OCI-LY3 (cell line): ENCODE measurements around the gene SPEN.

ENCODE experiments used
- EZH2phosphoT487 ChIP-seq: fragments of 200-600 bp; shearing (Covaris generic); IDR thresholded peaks from 2 replicates; pipeline ENCODE4 v1.6.1; 2018; ENCODE audit warnings: antibody characterized with exemption, mixed run types, low read depth
- TF ChIP-seq, protein P1 (sequence below): fragments of 200-600, 300-600 bp; sonication (generic); IDR thresholded peaks from 2 replicates; pipeline ENCODE4 v1.5.1; 2014; ENCODE audit warnings: antibody characterized with exemption, low read length, low read depth

DNA sequence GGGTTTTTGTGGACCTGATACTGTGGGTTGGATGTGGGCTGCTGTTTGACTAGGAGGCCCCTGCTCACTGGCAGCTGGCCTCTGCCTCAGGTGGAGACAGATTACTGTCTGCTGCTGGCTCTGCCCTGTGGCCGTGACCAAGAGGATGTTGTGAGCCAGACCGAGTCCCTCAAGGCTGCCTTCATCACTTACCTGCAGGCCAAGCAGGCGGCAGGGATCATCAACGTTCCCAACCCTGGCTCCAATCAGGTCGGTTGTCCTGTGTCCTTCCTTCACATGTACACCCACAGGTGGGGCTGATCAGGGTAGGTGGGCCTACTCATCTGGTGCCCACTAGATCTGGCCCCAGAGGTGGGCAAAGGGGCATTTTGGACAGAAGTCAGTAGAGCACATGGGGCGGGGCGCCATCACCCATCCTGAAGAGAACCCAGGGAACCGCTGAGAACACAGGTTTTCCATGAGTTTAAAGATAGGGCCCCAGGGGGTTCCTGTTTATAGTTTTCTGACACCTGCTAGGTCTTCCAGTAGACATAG, 91.2 kb downstream of the SPEN start:
- TF ChIP-seq, protein P1, sequence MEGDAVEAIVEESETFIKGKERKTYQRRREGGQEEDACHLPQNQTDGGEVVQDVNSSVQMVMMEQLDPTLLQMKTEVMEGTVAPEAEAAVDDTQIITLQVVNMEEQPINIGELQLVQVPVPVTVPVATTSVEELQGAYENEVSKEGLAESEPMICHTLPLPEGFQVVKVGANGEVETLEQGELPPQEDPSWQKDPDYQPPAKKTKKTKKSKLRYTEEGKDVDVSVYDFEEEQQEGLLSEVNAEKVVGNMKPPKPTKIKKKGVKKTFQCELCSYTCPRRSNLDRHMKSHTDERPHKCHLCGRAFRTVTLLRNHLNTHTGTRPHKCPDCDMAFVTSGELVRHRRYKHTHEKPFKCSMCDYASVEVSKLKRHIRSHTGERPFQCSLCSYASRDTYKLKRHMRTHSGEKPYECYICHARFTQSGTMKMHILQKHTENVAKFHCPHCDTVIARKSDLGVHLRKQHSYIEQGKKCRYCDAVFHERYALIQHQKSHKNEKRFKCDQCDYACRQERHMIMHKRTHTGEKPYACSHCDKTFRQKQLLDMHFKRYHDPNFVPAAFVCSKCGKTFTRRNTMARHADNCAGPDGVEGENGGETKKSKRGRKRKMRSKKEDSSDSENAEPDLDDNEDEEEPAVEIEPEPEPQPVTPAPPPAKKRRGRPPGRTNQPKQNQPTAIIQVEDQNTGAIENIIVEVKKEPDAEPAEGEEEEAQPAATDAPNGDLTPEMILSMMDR = no peak
- TF ChIP-seq EZH2phosphoT487 = no peak
